Lower leg skin (tissue), 3 donors: ENCODE data around the gene PPIF.

ENCODE experiments used
- CTCF ChIP-seq, 3 donors: fragments of 450-650 bp; IDR thresholded peaks; one replicate each; pipeline ENCODE4 v1.5.1; 2016; ENCODE audit warnings: antibody characterized with exemption in 3 of 3, mild to moderate bottlenecking in 3 of 3, moderate library complexity in 2 of 3
- POLR2A ChIP-seq, 2 donors: fragments of 450-650 bp; IDR thresholded peaks; one replicate each; pipeline ENCODE4 v1.6.1; 2016 to 2017; ENCODE audit warnings: antibody characterized with exemption in 2 of 2, mild to moderate bottlenecking in 1 of 2, moderate library complexity in 1 of 2

- TF ChIP-seq CTCF (IDR thresholded peaks at IDR 0.05): no peak
- no peak for TF ChIP-seq POLR2A (IDR thresholded peaks at IDR 0.05)
Measured at GRCh38 chr10:79326361-79327089, 20.7 kb upstream of the PPIF start.
